Mammary epithelial cell (primary cell): ENCODE results near the gene TMEM145.

Experiments
- CTCF ChIP-seq, 2 donors: IDR thresholded peaks in 1 of 2; conservative IDR thresholded peaks in 1 of 2; 2 replicates each; pipeline ENCODE4 v1.5.1; 2011 to 2012; ENCODE audit warnings: inconsistent platforms in 2 of 2, low read length in 2 of 2, mild to moderate bottlenecking in 2 of 2, control low read depth in 1 of 2, low read depth in 1 of 2; ENCODE audit not compliant: insufficient read depth in 1 of 2; ENCODE audit errors: extremely low read depth in 1 of 2
- EZH2 ChIP-seq: IDR thresholded peaks from 2 replicates; pipeline ENCODE4 v1.6.1; 2012; ENCODE audit warnings: low read length, inconsistent platforms, borderline replicate concordance

DNA sequence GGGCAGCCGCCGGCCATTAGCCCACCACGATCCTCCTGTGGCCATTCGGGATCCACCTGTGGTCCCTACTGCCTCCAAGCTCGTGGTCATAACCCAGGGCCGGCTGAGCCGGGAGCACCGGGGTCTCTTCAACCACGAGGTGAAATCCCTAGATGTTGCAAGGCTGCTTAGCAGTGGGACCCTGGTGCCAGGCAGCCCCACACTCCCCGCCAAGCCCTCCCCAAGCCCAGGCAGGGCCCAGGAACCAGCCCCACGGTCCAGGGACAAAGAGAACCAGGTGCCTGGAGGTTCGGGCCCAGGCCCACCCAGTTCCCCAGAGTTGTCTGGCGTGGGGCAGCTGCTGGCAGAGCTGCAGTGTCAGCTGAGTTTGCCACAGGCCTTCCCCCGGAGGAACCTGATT, 3.4 kb upstream of the TMEM145 start:
- TF ChIP-seq EZH2 (no peak), CTCF (conservative IDR thresholded peaks at IDR 0.05 in 1 of 2, IDR thresholded peaks at IDR 0.05 in 1 of 2; ENCODE audit: extremely low read depth in 1 of 2, insufficient read depth in 1 of 2, low read depth in 1 of 2, low read length in 2 of 2) (no peak)
